WTC11 (cell line): ENCODE data around the gene PARVB. TPM values are rescaled to one million over a fixed set of nuclear protein-coding genes. Genes with fewer than 3 reads are reported as not detected.

Experiments used
- ATAC-seq: fragments of 200-7000 bp; cut with Tn5 transposase; 2 replicates; pipeline ENCODE4 v1.10.0; 2021; ENCODE audit warnings: mild to moderate bottlenecking, moderate library complexity
- CTCF ChIA-PET: fragments of 300-600 bp; sonication (Branson Sonifier 250); formaldehyde crosslinking; loops from one replicate; lab custom pipeline; 2021; ENCODE audit warnings: antibody characterized with exemption; lab: Charles Lee
- POLR2A ChIA-PET: fragments of 350-600 bp; sonication (Branson Sonifier 250); formaldehyde crosslinking; loops from one replicate; lab custom pipeline; 2021; ENCODE audit warnings: antibody characterized with exemption; lab: Charles Lee
- DNase-seq: peaks from one replicate; pipeline ENCODE4 v3.0.0; 2021; ENCODE audit warnings: low spot score
- H3K27ac Mint-ChIP-seq: 2 replicates; pipeline ENCODE4 v1.8.0; 2021; ENCODE audit warnings: mixed read lengths
- H3K27me3 Mint-ChIP-seq: 2 replicates; pipeline ENCODE4 v1.8.0; 2021; ENCODE audit warnings: low read depth, mild to moderate bottlenecking, moderate library complexity, mixed read lengths
- H3K36me3 Mint-ChIP-seq: 2 replicates; pipeline ENCODE4 v1.8.0; 2021; ENCODE audit warnings: mixed read lengths
- H3K4me1 Mint-ChIP-seq: 2 replicates; pipeline ENCODE4 v1.8.0; 2022; ENCODE audit warnings: mixed read lengths
- H3K4me3 Mint-ChIP-seq: 2 replicates; pipeline ENCODE4 v1.8.0; 2021; ENCODE audit warnings: mild to moderate bottlenecking, moderate library complexity, mixed read lengths
- H3K9me3 Mint-ChIP-seq: 2 replicates; pipeline ENCODE4 v1.8.0; 2021; ENCODE audit warnings: mixed read lengths
- CREB1 ChIP-seq: sonication (generic); formaldehyde crosslinking; IDR thresholded peaks from 2 replicates; pipeline ENCODE4 v1.8.0; 2023; ENCODE audit warnings: mild to moderate bottlenecking, missing genetic modification reagents
- IRF2 ChIP-seq: sonication (generic); formaldehyde crosslinking; IDR thresholded peaks from 2 replicates; pipeline ENCODE4 v1.8.0; 2022; ENCODE audit warnings: low read depth, missing genetic modification reagents, borderline replicate concordance
- MYBL2 ChIP-seq: sonication (generic); formaldehyde crosslinking; IDR thresholded peaks from 2 replicates; pipeline ENCODE4 v1.8.1; 2023; ENCODE audit warnings: mild to moderate bottlenecking, moderate library complexity, missing genetic modification reagents
- NFATC4 ChIP-seq: fragments of 250-450 bp; sonication (Bioruptor Pico); IDR thresholded peaks from 2 replicates; pipeline ENCODE4 v1.9.0; 2021; ENCODE audit warnings: mild to moderate bottlenecking
- PRRX2 ChIP-seq: fragments of 250-450 bp; sonication (Bioruptor Pico); IDR thresholded peaks from 2 replicates; pipeline ENCODE4 v1.8.0; 2021; ENCODE audit warnings: mild to moderate bottlenecking
- RORB ChIP-seq: fragments of 250-450 bp; sonication (Bioruptor Pico); IDR thresholded peaks from 2 replicates; pipeline ENCODE4 v1.9.0; 2021; ENCODE audit warnings: mild to moderate bottlenecking
- SMAD4 ChIP-seq: sonication (generic); formaldehyde crosslinking; IDR thresholded peaks from 2 replicates; pipeline ENCODE4 v1.8.0; 2022; ENCODE audit warnings: mild to moderate bottlenecking, missing genetic modification reagents
- SP1 ChIP-seq: sonication (generic); formaldehyde crosslinking; conservative IDR thresholded peaks from 2 replicates; pipeline ENCODE4 v1.8.1; 2022; ENCODE audit warnings: missing genetic modification reagents
- TP53 ChIP-seq: sonication (generic); formaldehyde crosslinking; IDR thresholded peaks from 2 replicates; pipeline ENCODE4 v1.8.1; 2023; ENCODE audit warnings: mild to moderate bottlenecking, missing genetic modification reagents
- ZBTB21 ChIP-seq: sonication (generic); formaldehyde crosslinking; IDR thresholded peaks from 2 replicates; pipeline ENCODE4 v1.8.1; 2023; ENCODE audit warnings: mild to moderate bottlenecking, missing genetic modification reagents, borderline replicate concordance
- ZNF121 ChIP-seq: sonication (generic); formaldehyde crosslinking; IDR thresholded peaks from 2 replicates; pipeline ENCODE4 v1.8.0; 2023; ENCODE audit warnings: missing genetic modification reagents
- total RNA-seq: library from RNA; stranded (reverse); gene quantifications from 3 replicates; pipeline ENCODE4 v1.2.3, GENCODE V29; 2021
- TF ChIP-seq, protein P1 (sequence below): sonication (generic); formaldehyde crosslinking; IDR thresholded peaks from 2 replicates; pipeline ENCODE4 v1.8.1; 2022; ENCODE audit warnings: mild to moderate bottlenecking, moderate library complexity, missing genetic modification reagents
- TF ChIP-seq, protein P2 (sequence below): sonication (generic); formaldehyde crosslinking; IDR thresholded peaks from 2 replicates; pipeline ENCODE4 v1.8.0; 2022; ENCODE audit warnings: mild to moderate bottlenecking, missing genetic modification reagents
- TF ChIP-seq, protein P3 (sequence below): sonication (generic); formaldehyde crosslinking; IDR thresholded peaks from 2 replicates; pipeline ENCODE4 v1.8.0; 2022; ENCODE audit warnings: mild to moderate bottlenecking, missing genetic modification reagents
- TF ChIP-seq, protein P4 (sequence below): fragments of 250-450 bp; sonication (Bioruptor Pico); conservative IDR thresholded peaks from 2 replicates; pipeline ENCODE4 v1.9.0; 2021; ENCODE audit warnings: mild to moderate bottlenecking
- TF ChIP-seq, protein P5 (sequence below): fragments of 250-450 bp; sonication (Bioruptor Pico); IDR thresholded peaks from 2 replicates; pipeline ENCODE4 v1.9.0; 2021; ENCODE audit warnings: mild to moderate bottlenecking

Gene PARVB
- total RNA-seq, 1 experiment from 2014 or later, result 3.3 TPM

DNA sequence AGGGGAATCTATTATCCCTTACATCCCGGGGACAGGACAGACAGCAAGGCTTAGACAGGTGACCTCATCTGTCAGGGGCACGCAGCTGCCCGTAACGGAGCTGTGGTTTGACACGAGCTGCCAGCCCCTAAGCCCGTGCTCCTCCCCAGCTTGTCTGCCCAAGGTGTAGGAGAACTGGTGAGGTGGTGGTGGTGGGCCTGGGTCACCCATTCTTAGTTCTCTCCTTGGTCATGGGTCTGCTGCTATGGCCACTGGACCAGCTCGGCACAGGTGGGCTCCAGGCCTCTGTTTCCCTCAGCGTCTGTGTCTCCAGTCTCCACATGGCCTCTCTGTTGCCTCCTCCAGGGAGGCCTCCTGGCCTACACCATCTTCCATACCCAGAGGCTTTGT, 162.0 kb downstream of the PARVB start:
- no peak for TF ChIP-seq TP53 (CRISPR knock-in tag)
- no peak for TF ChIP-seq NFATC4 (CRISPR knock-in tag)
- no peak for TF ChIP-seq ZNF121
- H3K4me1 Mint-ChIP-seq, result peaks cover under 1% of the 10 kb centered on the region; the same call in 1 of the 2 replicates
- no peaks in the 10 kb centered on the region for H3K36me3 Mint-ChIP-seq
- H3K27ac Mint-ChIP-seq, result no peak overlapping the region
- no peaks in the 10 kb centered on the region for H3K27me3 Mint-ChIP-seq
- H3K4me3 Mint-ChIP-seq, result no peak overlapping the region
- ChIA-PET POLR2A (no interaction called here), CTCF (interaction anchor here (0.7 kb wide), 1 partner anchor 100 kb away, joined by 3 read pairs; no protein-coding TSS in a partner anchor)
- ATAC-seq, result no peak
- DNase-seq, result no peak
- no peaks in the 10 kb centered on the region for H3K9me3 Mint-ChIP-seq

DNA sequence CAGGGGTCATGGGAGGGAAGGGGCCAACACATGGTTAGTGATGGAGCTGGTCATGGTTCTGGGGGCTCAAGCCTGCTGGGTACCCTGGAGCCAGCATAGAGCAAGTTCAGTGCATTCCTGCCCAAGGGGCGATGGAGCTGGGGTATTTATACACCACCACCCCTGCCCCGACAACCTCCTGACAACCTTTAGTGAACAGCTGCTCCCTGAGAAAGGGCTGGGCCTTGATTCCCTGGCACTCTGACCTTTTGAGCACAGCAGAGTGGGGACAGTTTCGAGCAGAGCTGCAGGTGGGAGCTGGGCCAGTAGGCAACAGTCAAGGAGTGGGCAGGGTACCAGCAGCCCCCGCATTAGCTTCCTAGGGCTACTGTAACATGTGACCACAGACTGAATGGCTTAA, 162.6 kb downstream of the PARVB start:
- Mint-ChIP-seq H3K27me3 (no peaks in the 10 kb centered on the region), H3K4me1 (peaks cover 3% of the 10 kb centered on the region; the same call in 1 of the 2 replicates), H3K9me3 (no peaks in the 10 kb centered on the region), H3K27ac (no peak overlapping the region), H3K36me3 (no peaks in the 10 kb centered on the region), H3K4me3 (no peak overlapping the region)
- CTCF ChIA-PET, result interaction anchor here (0.7 kb wide), 2 partner anchors 101 to 106 kb away, joined by 3 read pairs; no protein-coding TSS in a partner anchor
- POLR2A ChIA-PET, result no interaction called here
- DNase-seq, result no peak
- TF ChIP-seq, protein P1, sequence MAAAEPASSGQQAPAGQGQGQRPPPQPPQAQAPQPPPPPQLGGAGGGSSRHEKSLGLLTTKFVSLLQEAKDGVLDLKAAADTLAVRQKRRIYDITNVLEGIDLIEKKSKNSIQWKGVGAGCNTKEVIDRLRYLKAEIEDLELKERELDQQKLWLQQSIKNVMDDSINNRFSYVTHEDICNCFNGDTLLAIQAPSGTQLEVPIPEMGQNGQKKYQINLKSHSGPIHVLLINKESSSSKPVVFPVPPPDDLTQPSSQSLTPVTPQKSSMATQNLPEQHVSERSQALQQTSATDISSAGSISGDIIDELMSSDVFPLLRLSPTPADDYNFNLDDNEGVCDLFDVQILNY (CRISPR knock-in tag), result no peak
- TF ChIP-seq CREB1 (CRISPR knock-in tag), result no peak
- TF ChIP-seq, protein P2, sequence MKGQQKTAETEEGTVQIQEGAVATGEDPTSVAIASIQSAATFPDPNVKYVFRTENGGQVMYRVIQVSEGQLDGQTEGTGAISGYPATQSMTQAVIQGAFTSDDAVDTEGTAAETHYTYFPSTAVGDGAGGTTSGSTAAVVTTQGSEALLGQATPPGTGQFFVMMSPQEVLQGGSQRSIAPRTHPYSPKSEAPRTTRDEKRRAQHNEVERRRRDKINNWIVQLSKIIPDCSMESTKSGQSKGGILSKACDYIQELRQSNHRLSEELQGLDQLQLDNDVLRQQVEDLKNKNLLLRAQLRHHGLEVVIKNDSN (CRISPR knock-in tag), result no peak
- no peak for TF ChIP-seq IRF2
- no peak for ATAC-seq

DNA sequence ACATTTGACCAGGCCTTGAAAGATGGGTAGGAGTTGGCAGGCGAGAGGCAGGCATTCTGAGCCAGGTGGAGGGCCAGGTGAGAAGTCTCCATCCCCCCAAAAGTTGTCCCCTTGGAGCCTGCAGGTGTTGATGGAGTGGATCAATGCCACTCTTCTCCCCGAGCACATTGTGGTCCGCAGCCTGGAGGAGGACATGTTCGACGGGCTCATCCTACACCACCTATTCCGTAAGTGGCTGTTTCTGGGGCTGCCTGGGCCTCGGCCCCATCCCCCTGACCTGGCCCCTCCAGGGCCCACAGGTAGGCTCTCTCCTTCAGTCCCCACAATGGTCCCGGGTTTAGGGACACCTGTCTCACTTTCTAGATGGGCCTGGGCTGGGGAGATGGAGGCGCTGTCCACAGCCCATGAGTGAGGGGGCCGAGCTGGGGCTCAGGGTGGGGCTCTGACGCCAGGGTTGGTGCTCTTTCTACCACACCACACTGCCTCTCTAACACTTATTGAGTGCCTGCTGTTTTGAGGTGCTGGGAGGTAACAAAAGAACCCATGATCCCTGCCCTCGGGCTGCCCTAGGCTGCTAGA, 163.6 kb downstream of the PARVB start:
- Mint-ChIP-seq H3K9me3 (no peaks in the 10 kb centered on the region), H3K27me3 (no peaks in the 10 kb centered on the region), H3K36me3 (no peaks in the 10 kb centered on the region), H3K4me1 (peaks cover 3% of the 10 kb centered on the region; the same call in 1 of the 2 replicates), H3K4me3 (no peak overlapping the region), H3K27ac (no peak overlapping the region)
- ChIA-PET CTCF (interaction anchor here (1.3 kb wide), 1 partner anchor 17 kb away, joined by 3 read pairs; no protein-coding TSS in a partner anchor), POLR2A (no interaction called here)
- DNase-seq (no peak), ATAC-seq (no peak)
- TF ChIP-seq, protein P3, sequence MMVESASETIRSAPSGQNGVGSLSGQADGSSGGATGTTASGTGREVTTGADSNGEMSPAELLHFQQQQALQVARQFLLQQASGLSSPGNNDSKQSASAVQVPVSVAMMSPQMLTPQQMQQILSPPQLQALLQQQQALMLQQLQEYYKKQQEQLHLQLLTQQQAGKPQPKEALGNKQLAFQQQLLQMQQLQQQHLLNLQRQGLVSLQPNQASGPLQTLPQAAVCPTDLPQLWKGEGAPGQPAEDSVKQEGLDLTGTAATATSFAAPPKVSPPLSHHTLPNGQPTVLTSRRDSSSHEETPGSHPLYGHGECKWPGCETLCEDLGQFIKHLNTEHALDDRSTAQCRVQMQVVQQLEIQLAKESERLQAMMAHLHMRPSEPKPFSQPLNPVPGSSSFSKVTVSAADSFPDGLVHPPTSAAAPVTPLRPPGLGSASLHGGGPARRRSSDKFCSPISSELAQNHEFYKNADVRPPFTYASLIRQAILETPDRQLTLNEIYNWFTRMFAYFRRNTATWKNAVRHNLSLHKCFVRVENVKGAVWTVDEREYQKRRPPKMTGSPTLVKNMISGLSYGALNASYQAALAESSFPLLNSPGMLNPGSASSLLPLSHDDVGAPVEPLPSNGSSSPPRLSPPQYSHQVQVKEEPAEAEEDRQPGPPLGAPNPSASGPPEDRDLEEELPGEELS, result no peak
- TF ChIP-seq SP1 (CRISPR knock-in tag), result no peak

DNA sequence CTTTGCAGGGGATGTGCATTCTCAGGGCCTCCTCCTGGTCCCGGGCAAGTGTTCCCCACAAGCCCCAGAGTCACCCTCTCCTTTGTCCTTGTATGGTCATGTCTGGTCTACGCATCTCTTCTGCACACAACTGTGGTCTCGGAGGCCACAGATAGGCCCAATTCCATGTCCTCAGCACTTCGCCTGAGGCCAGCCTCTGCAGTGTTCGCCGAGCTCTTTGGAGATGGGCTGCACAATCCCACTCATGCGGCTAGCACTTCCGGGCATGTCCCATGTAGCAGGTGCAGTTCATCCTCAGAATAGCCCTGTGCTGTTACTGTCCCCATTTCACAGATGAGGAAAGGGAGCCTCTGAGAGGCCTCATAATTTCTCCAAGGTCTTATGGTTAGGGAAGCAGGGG, 164.2 kb downstream of the PARVB start:
- Mint-ChIP-seq H3K4me3 (no peak overlapping the region), H3K9me3 (no peaks in the 10 kb centered on the region), H3K36me3 (no peaks in the 10 kb centered on the region), H3K4me1 (peaks cover 3% of the 10 kb centered on the region; the same call in 1 of the 2 replicates), H3K27ac (no peak overlapping the region), H3K27me3 (no peaks in the 10 kb centered on the region)
- DNase-seq (no peak), ATAC-seq (no peak)
- ChIA-PET POLR2A (no interaction called here), CTCF (interaction anchor here (1.3 kb wide), 1 partner anchor 17 kb away, joined by 3 read pairs; no protein-coding TSS in a partner anchor)
- no peak for TF ChIP-seq PRRX2 (CRISPR knock-in tag)
- no peak for TF ChIP-seq SP1 (CRISPR knock-in tag)
- TF ChIP-seq, protein P3, result no peak
- no peak for TF ChIP-seq MYBL2 (CRISPR knock-in tag)
- no peak for TF ChIP-seq SMAD4
- no peak for TF ChIP-seq TP53 (CRISPR knock-in tag)
- TF ChIP-seq ZBTB21 (CRISPR knock-in tag), result no peak
- TF ChIP-seq, protein P1 (CRISPR knock-in tag), result no peak
- TF ChIP-seq, protein P4, sequence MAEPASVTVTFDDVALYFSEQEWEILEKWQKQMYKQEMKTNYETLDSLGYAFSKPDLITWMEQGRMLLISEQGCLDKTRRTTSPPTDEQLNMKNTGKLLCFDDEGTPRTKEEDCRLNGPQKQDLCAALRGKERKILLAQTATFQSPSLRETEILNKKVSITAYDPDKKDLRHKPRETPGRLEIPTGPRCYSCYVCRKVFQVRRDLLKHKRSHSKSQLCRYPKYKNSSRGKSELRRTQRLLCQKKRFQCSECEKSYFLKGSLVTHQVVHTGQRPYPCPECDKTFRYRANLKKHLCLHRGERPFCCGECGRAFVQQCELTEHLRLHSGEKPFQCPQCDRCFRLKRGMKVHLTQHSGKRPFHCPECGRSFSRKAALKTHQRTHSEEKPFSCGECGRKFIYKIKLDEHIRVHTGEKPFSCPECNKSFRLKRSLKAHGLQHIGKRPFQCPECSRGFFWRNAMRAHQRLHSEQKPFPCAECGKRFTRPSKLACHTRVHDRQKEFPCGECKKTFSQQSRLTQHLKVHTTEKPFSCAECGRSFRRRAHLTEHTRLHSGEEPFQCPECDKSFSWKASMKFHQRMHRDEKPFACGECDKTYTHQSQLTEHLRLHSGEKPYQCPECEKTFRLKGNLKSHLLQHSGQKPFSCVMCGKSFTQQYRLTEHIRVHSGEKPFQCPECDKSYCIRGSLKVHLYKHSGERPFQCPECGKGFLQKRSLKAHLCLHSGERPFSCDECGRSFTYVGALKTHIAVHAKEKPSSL (CRISPR knock-in tag), result no peak
- TF ChIP-seq RORB (CRISPR knock-in tag), result no peak
- TF ChIP-seq, protein P5, sequence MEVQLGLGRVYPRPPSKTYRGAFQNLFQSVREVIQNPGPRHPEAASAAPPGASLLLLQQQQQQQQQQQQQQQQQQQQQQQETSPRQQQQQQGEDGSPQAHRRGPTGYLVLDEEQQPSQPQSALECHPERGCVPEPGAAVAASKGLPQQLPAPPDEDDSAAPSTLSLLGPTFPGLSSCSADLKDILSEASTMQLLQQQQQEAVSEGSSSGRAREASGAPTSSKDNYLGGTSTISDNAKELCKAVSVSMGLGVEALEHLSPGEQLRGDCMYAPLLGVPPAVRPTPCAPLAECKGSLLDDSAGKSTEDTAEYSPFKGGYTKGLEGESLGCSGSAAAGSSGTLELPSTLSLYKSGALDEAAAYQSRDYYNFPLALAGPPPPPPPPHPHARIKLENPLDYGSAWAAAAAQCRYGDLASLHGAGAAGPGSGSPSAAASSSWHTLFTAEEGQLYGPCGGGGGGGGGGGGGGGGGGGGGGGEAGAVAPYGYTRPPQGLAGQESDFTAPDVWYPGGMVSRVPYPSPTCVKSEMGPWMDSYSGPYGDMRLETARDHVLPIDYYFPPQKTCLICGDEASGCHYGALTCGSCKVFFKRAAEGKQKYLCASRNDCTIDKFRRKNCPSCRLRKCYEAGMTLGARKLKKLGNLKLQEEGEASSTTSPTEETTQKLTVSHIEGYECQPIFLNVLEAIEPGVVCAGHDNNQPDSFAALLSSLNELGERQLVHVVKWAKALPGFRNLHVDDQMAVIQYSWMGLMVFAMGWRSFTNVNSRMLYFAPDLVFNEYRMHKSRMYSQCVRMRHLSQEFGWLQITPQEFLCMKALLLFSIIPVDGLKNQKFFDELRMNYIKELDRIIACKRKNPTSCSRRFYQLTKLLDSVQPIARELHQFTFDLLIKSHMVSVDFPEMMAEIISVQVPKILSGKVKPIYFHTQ, result no peak
